Neural cell (in vitro differentiated cells): ENCODE results near the gene PGS1. TPM values are rescaled to one million over a fixed set of nuclear protein-coding genes. Genes with fewer than 3 reads are reported as not detected.

ENCODE experiments used
- H2AFZ ChIP-seq: fragments of 200-600, 300-800 bp; sonication (generic), shearing (Covaris generic); 2 replicates; pipeline ENCODE4 v1.6.0; 2014; ENCODE audit warnings: low read depth, mild to moderate bottlenecking, antibody characterized with exemption, low read length, moderate library complexity
- H3F3A ChIP-seq: fragments of 200-600 bp; shearing (Covaris generic); 2 replicates; pipeline ENCODE4 v1.6.1; 2016; ENCODE audit warnings: mild to moderate bottlenecking, moderate library complexity, mixed read lengths, antibody characterized with exemption, low read length; ENCODE audit not compliant: insufficient read depth, poor library complexity, severe bottlenecking
- H3K27ac ChIP-seq: fragments of 200-600, 300-800 bp; sonication (generic), shearing (Covaris generic); 2 replicates; pipeline ENCODE4 v1.5.1; 2014; ENCODE audit warnings: mild to moderate bottlenecking, low read length, moderate library complexity
- H3K27me3 ChIP-seq: fragments of 300-800, 200-600 bp; sonication (generic), shearing (Covaris generic); 2 replicates; pipeline ENCODE4 v1.6.0; 2014; ENCODE audit warnings: mild to moderate bottlenecking, low read depth, low read length, moderate library complexity; ENCODE audit not compliant: insufficient read depth
- H3K36me3 ChIP-seq: fragments of 300-800, 200-600 bp; sonication (generic), shearing (Covaris generic); 2 replicates; pipeline ENCODE4 v1.5.1; 2014; ENCODE audit warnings: mild to moderate bottlenecking, antibody characterized with exemption, low read length, moderate library complexity; ENCODE audit not compliant: insufficient read depth
- H3K4me2 ChIP-seq: fragments of 300-800, 200-600 bp; sonication (generic), shearing (Covaris generic); 2 replicates; pipeline ENCODE4 v1.6.0; 2014; ENCODE audit warnings: mild to moderate bottlenecking, low read length
- H3K4me3 ChIP-seq: fragments of 300-800, 200-600 bp; sonication (generic), shearing (Covaris generic); 2 replicates; pipeline ENCODE4 v1.5.1; 2014; ENCODE audit warnings: mild to moderate bottlenecking, low read length, moderate library complexity
- H3K79me2 ChIP-seq: fragments of 200-600 bp; shearing (Covaris generic); replicated peaks from 2 replicates; pipeline ENCODE4 v1.6.0; 2014; ENCODE audit warnings: mild to moderate bottlenecking, low read length, moderate library complexity; ENCODE audit not compliant: insufficient read depth
- H3K9ac ChIP-seq: fragments of 300-800, 200-600 bp; sonication (generic), shearing (Covaris generic); 2 replicates; pipeline ENCODE4 v1.6.1; 2016; ENCODE audit warnings: mild to moderate bottlenecking, low read length, mixed read lengths
- H3K9me2 ChIP-seq: fragments of 200-600 bp; shearing (Covaris generic); 2 replicates; pipeline ENCODE4 v1.6.1; 2016; ENCODE audit warnings: mild to moderate bottlenecking, low read length, mixed read lengths; ENCODE audit not compliant: insufficient read depth
- H3K9me3 ChIP-seq: fragments of 200-600, 300-800 bp; sonication (generic), shearing (Covaris generic); 2 replicates; pipeline ENCODE4 v1.6.1; 2016; ENCODE audit warnings: mild to moderate bottlenecking, mixed run types, low read length, moderate library complexity, mixed read lengths
- H4K20me1 ChIP-seq: fragments of 200-600 bp; shearing (Covaris generic); 2 replicates; pipeline ENCODE4 v1.6.1; 2016; ENCODE audit warnings: mild to moderate bottlenecking, mixed run types; ENCODE audit not compliant: insufficient read depth
- CTCF ChIP-seq: fragments of 450-650 bp; IDR thresholded peaks from 2 replicates; pipeline ENCODE4 v1.5.1; 2014; ENCODE audit warnings: antibody characterized with exemption, mild to moderate bottlenecking, moderate library complexity; ENCODE audit not compliant: poor library complexity, severe bottlenecking
- EP300 ChIP-seq: fragments of 450-650 bp; conservative IDR thresholded peaks from 2 replicates; pipeline ENCODE4 v1.6.1; 2014; ENCODE audit warnings: antibody characterized with exemption, mild to moderate bottlenecking, moderate library complexity; ENCODE audit not compliant: poor library complexity, severe bottlenecking
- EZH2 ChIP-seq: fragments of 200-600, 300-800 bp; shearing (Covaris generic), sonication (generic); IDR thresholded peaks from 2 replicates; pipeline ENCODE4 v1.6.1; 2014; ENCODE audit warnings: antibody characterized with exemption, low read length, borderline replicate concordance, mild to moderate bottlenecking; ENCODE audit not compliant: insufficient read depth, poor library complexity, severe bottlenecking
- POLR2AphosphoS5 ChIP-seq: IDR thresholded peaks from 2 replicates; pipeline ENCODE4 v1.6.1; 2012
- RAD21 ChIP-seq: fragments of 450-650 bp; conservative IDR thresholded peaks from 2 replicates; pipeline ENCODE4 v1.6.1; 2014; ENCODE audit warnings: antibody characterized with exemption, mild to moderate bottlenecking, moderate library complexity
- SMC3 ChIP-seq: fragments of 450-650 bp; conservative IDR thresholded peaks from 2 replicates; pipeline ENCODE4 v1.6.1; 2014; ENCODE audit warnings: antibody characterized with exemption, mild to moderate bottlenecking, moderate library complexity; ENCODE audit not compliant: poor library complexity
- TAF1 ChIP-seq: IDR thresholded peaks from 2 replicates; pipeline ENCODE4 v1.6.1; 2012; ENCODE audit warnings: low read depth
- polyA plus RNA-seq: library from polyadenylated mRNA; depleted of rRNA; stranded (reverse); fragments of >200 nt; gene quantifications from 2 replicates; pipeline ENCODE4 v1.2.3, GENCODE V29; 2014
- TF ChIP-seq, protein P1 (sequence below): IDR thresholded peaks from 2 replicates; pipeline ENCODE4 v1.6.1; 2012; ENCODE audit warnings: borderline replicate concordance

Gene PGS1
- polyA plus RNA-seq, 1 donor from 2014 or later = 65.7 TPM

DNA sequence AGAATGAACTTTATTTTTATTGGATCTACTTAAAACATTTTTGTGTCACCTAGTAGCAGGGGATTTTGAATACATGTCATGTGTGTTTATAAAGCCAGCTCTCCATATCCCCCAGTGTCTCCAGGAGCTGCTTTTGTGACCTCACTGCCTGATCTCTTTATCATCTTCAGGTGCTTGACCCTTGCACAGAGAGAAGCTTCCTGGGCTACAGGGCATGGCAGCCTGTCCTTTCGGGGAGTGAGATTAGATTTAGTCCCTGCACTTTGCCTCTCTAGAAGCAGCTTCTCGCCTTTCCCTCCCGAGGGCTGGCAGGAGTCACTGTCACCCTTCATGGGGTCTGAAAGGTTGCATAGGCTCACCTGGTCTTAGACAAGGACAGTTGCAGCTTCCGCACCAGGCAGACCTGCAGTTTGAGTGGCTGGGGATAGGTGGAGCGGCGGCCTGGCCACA is 42.7 kb downstream of the PGS1 start:
- Histone ChIP-seq H3K9me2 (no peaks in the 10 kb centered on the region), H3K27ac (no peak overlapping the region), H4K20me1 (no peaks in the 10 kb centered on the region), H3K9me3 (no peaks in the 10 kb centered on the region), H2AFZ (no peak overlapping the region), H3K79me2 (no peaks in the 10 kb centered on the region), H3K27me3 (no peaks in the 10 kb centered on the region), H3K4me2 (no peak overlapping the region), H3F3A (no peaks in the 10 kb centered on the region), H3K9ac (no peak overlapping the region), H3K36me3 (no peaks in the 10 kb centered on the region), H3K4me3 (no peak overlapping the region)
- TF ChIP-seq, protein P1, sequence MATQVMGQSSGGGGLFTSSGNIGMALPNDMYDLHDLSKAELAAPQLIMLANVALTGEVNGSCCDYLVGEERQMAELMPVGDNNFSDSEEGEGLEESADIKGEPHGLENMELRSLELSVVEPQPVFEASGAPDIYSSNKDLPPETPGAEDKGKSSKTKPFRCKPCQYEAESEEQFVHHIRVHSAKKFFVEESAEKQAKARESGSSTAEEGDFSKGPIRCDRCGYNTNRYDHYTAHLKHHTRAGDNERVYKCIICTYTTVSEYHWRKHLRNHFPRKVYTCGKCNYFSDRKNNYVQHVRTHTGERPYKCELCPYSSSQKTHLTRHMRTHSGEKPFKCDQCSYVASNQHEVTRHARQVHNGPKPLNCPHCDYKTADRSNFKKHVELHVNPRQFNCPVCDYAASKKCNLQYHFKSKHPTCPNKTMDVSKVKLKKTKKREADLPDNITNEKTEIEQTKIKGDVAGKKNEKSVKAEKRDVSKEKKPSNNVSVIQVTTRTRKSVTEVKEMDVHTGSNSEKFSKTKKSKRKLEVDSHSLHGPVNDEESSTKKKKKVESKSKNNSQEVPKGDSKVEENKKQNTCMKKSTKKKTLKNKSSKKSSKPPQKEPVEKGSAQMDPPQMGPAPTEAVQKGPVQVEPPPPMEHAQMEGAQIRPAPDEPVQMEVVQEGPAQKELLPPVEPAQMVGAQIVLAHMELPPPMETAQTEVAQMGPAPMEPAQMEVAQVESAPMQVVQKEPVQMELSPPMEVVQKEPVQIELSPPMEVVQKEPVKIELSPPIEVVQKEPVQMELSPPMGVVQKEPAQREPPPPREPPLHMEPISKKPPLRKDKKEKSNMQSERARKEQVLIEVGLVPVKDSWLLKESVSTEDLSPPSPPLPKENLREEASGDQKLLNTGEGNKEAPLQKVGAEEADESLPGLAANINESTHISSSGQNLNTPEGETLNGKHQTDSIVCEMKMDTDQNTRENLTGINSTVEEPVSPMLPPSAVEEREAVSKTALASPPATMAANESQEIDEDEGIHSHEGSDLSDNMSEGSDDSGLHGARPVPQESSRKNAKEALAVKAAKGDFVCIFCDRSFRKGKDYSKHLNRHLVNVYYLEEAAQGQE = no peak
- TF ChIP-seq EP300 (no peak), EZH2 (no peak)

- Histone ChIP-seq H3K9me3 (no peaks in the 10 kb centered on the region), H3K27me3 (no peaks in the 10 kb centered on the region), H3K27ac (no peak overlapping the region), H2AFZ (no peak overlapping the region), H3K4me3 (no peak overlapping the region), H3F3A (no peaks in the 10 kb centered on the region), H3K9ac (no peak overlapping the region), H4K20me1 (no peaks in the 10 kb centered on the region), H3K4me2 (no peak overlapping the region), H3K36me3 (no peaks in the 10 kb centered on the region), H3K79me2 (no peaks in the 10 kb centered on the region), H3K9me2 (no peaks in the 10 kb centered on the region)
- TF ChIP-seq EZH2 (no peak), CTCF (peak; percentile 89), SMC3 (peak; percentile 83), EP300 (no peak), POLR2AphosphoS5 (no peak), RAD21 (peak; percentile 86), TAF1 (no peak)
- TF ChIP-seq, protein P1 = no peak
Measured at GRCh38 chr17:78421534-78422266, 43.3 kb downstream of the PGS1 start.
